Choroid plexus epithelial cell (primary cell): Measurements from ENCODE around the gene FAM13A.

ENCODE experiments used
- DNase-seq: peaks from one replicate; pipeline ENCODE4 v3.0.0-alpha.2; 2010; ENCODE audit warnings: low read depth
- H3K4me3 ChIP-seq: 2 replicates; pipeline ENCODE4 v1.5.1; 2011; ENCODE audit warnings: low read depth, mild to moderate bottlenecking, control low read depth, low read length, moderate library complexity
- TF ChIP-seq, protein P1 (sequence below): conservative IDR thresholded peaks from 2 replicates; pipeline ENCODE4 v1.5.1; 2011; ENCODE audit warnings: low read depth, mild to moderate bottlenecking, control low read depth, inconsistent platforms, low read length, moderate library complexity

The FAM13A gene

DNA sequence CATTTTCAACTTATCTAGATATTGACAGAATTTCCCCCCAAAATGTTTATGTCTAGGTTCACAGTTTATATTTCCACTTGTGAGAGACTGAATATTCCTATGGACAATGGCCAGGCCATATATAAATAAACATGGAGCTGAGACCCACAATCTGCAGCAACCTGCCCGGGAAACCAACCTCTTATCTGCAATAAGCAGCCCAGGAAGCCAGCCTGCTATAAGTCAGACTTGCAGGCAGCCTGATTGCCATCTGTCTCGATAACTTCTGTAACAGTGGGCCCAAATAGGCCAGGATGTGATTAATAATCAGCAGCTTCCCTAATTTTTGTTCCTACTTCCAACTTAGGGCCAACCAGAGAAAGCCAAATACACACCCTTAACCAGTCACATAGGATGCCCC lies 354.2 kb downstream of the FAM13A start:
- TF ChIP-seq, protein P1, sequence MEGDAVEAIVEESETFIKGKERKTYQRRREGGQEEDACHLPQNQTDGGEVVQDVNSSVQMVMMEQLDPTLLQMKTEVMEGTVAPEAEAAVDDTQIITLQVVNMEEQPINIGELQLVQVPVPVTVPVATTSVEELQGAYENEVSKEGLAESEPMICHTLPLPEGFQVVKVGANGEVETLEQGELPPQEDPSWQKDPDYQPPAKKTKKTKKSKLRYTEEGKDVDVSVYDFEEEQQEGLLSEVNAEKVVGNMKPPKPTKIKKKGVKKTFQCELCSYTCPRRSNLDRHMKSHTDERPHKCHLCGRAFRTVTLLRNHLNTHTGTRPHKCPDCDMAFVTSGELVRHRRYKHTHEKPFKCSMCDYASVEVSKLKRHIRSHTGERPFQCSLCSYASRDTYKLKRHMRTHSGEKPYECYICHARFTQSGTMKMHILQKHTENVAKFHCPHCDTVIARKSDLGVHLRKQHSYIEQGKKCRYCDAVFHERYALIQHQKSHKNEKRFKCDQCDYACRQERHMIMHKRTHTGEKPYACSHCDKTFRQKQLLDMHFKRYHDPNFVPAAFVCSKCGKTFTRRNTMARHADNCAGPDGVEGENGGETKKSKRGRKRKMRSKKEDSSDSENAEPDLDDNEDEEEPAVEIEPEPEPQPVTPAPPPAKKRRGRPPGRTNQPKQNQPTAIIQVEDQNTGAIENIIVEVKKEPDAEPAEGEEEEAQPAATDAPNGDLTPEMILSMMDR, result no peak
- DNase-seq, result no peak
- no peak overlapping the region for H3K4me3 ChIP-seq

GRCh38 chr4:88698519-88698918 lies 358.5 kb downstream of the FAM13A start:
- TF ChIP-seq, protein P1, result no peak
- DNase-seq, result no peak

DNA sequence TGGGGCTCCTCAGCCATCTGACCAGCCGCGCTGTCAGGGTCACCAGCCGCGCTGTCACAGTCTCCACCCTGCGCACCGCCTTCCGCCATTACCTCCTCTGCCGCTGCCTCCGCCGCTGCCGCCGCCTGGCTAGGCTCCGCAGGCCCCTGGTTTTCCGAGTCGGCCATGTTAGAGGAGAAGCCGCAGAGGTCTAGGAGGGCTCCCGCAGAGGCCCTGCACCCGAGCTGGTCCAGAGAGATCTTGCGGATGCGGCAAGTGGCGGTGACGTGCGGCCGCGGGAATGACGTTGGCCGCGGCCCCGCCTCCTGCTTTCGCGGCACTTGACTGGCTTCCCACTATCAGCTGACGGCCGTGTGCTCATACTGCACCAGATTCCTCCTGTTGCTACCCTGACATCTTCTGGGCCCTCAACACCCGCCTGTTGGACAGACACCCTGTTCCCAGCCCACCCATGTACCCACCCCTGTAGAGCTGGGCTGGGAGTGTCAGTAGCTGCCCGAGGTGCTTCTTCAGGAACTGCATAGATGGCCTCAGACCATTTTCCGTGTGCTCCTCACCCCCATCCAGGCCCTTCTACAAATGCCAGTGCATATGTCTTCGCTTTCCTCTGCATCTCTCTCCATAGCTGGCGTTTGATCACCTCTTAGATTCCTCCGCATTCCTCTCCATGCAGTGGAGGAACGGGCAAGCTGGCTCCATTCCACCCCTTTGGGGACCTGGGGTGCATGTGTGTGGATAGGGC lies 359.2 kb downstream of the FAM13A start, which contains the start of gene NAP1L5:
Gene NAP1L5 (minus strand): TSS at position 242 of the 742 bp plus-strand sequence. CDS start 75 bp downstream, at position 167.
- peak within 1 kb of the TSS; percentile 74 for H3K4me3 ChIP-seq
- TF ChIP-seq, protein P1, result no peak
- peak; percentile 79 for DNase-seq

More at GRCh38 chr4:88698519-88698918, 358.5 kb downstream of the FAM13A start:
- no peak overlapping the region for H3K4me3 ChIP-seq

DNA sequence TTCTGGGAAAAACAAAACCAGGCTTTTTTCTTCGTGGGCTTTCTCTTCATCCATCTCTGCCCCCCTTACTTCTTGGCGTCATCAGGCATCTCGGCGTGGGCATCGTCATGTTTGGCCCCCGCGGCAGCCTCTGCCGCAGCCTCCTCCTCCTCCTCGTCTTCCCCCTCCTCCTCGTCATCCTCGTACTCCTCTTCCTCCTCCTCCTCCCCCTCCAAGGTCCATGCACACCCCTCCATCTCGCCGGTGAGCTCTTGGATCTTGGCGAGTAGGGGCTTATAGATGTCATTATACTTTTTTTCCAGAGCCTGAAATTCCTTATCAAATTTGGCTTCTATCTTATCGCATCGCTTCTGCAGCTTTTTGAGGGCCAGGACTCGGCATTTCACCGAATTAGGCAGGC lies 359.8 kb downstream of the FAM13A start:
- TF ChIP-seq, protein P1, result no peak
- DNase-seq, result no peak
- H3K4me3 ChIP-seq, result peak overlapping the region; percentile 74

GRCh38 chr4:88696630-88697029 lies 360.4 kb downstream of the FAM13A start:
- TF ChIP-seq, protein P1, result no peak
- no peak for DNase-seq
- peak overlapping the region; percentile 74 for H3K4me3 ChIP-seq

- no peak overlapping the region for H3K4me3 ChIP-seq
- TF ChIP-seq, protein P1, result no peak
- DNase-seq, result no peak
Observed at GRCh38 chr4:88693792-88694191, 363.2 kb downstream of the FAM13A start.

- H3K4me3 ChIP-seq, result no peak overlapping the region
- TF ChIP-seq, protein P1, result no peak
- DNase-seq, result peak; percentile 33
Observed at GRCh38 chr4:88690355-88690754, 366.6 kb downstream of the FAM13A start.
